NB4 (cell line): Measurements from ENCODE around the gene STXBP3.

Experiments
- POLR2A ChIP-seq: IDR thresholded peaks from 2 replicates; pipeline ENCODE4 v1.6.1; 2011; ENCODE audit warnings: mild to moderate bottlenecking; ENCODE audit not compliant: insufficient read length; ENCODE audit errors: extremely low read depth
- TF ChIP-seq, protein P1 (sequence below): IDR thresholded peaks from one replicate; pipeline ENCODE4 v1.5.1; 2012; ENCODE audit warnings: low read depth, low read length

DNA sequence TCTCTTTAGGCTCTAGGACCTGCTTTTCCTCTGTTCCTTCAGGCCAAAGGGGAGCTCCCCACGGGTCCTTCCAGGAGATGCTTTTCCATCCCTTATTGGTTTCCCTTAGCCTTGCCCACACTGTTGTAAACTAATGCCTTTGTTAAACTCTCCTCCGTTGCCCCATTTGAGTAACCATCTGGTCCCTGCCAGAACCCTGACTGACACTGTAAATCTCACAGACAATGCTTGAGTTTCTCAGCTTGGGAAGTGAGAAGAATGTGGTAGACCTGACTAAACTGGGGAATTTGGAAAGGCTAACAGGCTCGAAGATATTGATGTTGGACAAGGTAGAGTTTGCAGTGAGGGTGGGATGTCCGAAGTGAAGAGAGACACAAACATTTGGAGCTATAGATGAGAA is 99.0 kb downstream of the STXBP3 start:
- TF ChIP-seq, protein P1, sequence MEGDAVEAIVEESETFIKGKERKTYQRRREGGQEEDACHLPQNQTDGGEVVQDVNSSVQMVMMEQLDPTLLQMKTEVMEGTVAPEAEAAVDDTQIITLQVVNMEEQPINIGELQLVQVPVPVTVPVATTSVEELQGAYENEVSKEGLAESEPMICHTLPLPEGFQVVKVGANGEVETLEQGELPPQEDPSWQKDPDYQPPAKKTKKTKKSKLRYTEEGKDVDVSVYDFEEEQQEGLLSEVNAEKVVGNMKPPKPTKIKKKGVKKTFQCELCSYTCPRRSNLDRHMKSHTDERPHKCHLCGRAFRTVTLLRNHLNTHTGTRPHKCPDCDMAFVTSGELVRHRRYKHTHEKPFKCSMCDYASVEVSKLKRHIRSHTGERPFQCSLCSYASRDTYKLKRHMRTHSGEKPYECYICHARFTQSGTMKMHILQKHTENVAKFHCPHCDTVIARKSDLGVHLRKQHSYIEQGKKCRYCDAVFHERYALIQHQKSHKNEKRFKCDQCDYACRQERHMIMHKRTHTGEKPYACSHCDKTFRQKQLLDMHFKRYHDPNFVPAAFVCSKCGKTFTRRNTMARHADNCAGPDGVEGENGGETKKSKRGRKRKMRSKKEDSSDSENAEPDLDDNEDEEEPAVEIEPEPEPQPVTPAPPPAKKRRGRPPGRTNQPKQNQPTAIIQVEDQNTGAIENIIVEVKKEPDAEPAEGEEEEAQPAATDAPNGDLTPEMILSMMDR, result no peak
- no peak for TF ChIP-seq POLR2A
